K562 (cell line): ENCODE measurements around the gene TPI1. TPM values are rescaled to one million over a fixed set of nuclear protein-coding genes. Genes with fewer than 3 reads are reported as not detected.
A peak's percentile ranks its signal among the peaks of the same experiment; 100 is the strongest.

Experiments used
- ARID4B ChIP-seq: sonication (generic); formaldehyde crosslinking; IDR thresholded peaks from 2 replicates; pipeline ENCODE4 v1.8.0; 2022; ENCODE audit warnings: mild to moderate bottlenecking, missing genetic modification reagents
- DMBX1 ChIP-seq: fragments of 250-450 bp; sonication (Bioruptor Pico); IDR thresholded peaks from 2 replicates; pipeline ENCODE4 v1.8.0; 2022; ENCODE audit warnings: inconsistent platforms, mild to moderate bottlenecking, moderate library complexity, borderline replicate concordance
- EGR1 ChIP-seq: fragments of 450-650 bp; conservative IDR thresholded peaks from 2 replicates; pipeline ENCODE4 v1.6.1; 2017; ENCODE audit warnings: mild to moderate bottlenecking
- L3MBTL2 ChIP-seq: fragments of 450-650 bp; IDR thresholded peaks from 2 replicates; pipeline ENCODE4 v1.6.1; 2016; ENCODE audit warnings: mild to moderate bottlenecking, moderate library complexity
- MAX ChIP-seq: sonication (generic); formaldehyde crosslinking; IDR thresholded peaks from 2 replicates; pipeline ENCODE4 v1.9.0; 2022; ENCODE audit warnings: mild to moderate bottlenecking, missing genetic modification reagents
- MAZ ChIP-seq, 2 experiments: fragments of 450-650 bp in 1 of 2; sonication (generic) in 1 of 2; formaldehyde crosslinking; IDR thresholded peaks in 1 of 2; conservative IDR thresholded peaks in 1 of 2; 2 replicates each; pipeline versions ENCODE4 v1.4.0 to v1.5.0; 2020; ENCODE audit warnings: mild to moderate bottlenecking in 1 of 2, missing genetic modification reagents in 1 of 2
- MNT ChIP-seq, 2 experiments: fragments of 450-650 bp; conservative IDR thresholded peaks; 2 replicates each; pipeline ENCODE4 v1.6.1; 2017; ENCODE audit warnings: mild to moderate bottlenecking in 2 of 2, moderate library complexity in 2 of 2
- MYC ChIP-seq, 2 experiments: fragments of 250-450 bp in 1 of 2; sonication (Bioruptor Pico) in 1 of 2; IDR thresholded peaks; 2 replicates each; pipeline versions ENCODE4 v1.5.1 to v1.6.1; 2012 to 2021; ENCODE audit warnings: low read depth in 2 of 2, borderline replicate concordance in 1 of 2, improper control_type of control experiment in 1 of 2, low read length in 1 of 2, mild to moderate bottlenecking in 1 of 2, moderate library complexity in 1 of 2
- NRF1 ChIP-seq, 2 experiments: fragments of 450-650 bp; IDR thresholded peaks in 1 of 2; conservative IDR thresholded peaks in 1 of 2; 2 replicates each; pipeline ENCODE4 v1.6.1; 2014; ENCODE audit warnings: mild to moderate bottlenecking in 2 of 2
- PHF20 ChIP-seq: fragments of 450-650 bp; IDR thresholded peaks from 2 replicates; pipeline ENCODE4 v1.6.1; 2018; ENCODE audit not compliant: partially characterized antibody
- POLR2A ChIP-seq: fragments of 450-650 bp; conservative IDR thresholded peaks from 2 replicates; pipeline ENCODE4 v1.6.1; 2016
- RBFOX2 ChIP-seq: fragments of 200-400 bp; formaldehyde crosslinking; IDR thresholded peaks from 2 replicates; pipeline ENCODE4 v1.6.1; 2017; ENCODE audit warnings: low read depth, mild to moderate bottlenecking, low read length, moderate library complexity
- RBM25 ChIP-seq: fragments of 200-400 bp; formaldehyde crosslinking; IDR thresholded peaks from 2 replicates; pipeline ENCODE4 v1.6.1; 2018; ENCODE audit warnings: low read length, low read depth, moderate library complexity; ENCODE audit not compliant: severe bottlenecking
- RFX7 ChIP-seq: fragments of 250-450 bp; sonication (Bioruptor Pico); IDR thresholded peaks from 2 replicates; pipeline ENCODE4 v1.5.1; 2021; ENCODE audit warnings: mild to moderate bottlenecking
- TFAP4 ChIP-seq: sonication (generic); formaldehyde crosslinking; IDR thresholded peaks from 2 replicates; pipeline ENCODE4 v1.8.0; 2022; ENCODE audit warnings: missing genetic modification reagents, mild to moderate bottlenecking, moderate library complexity, borderline replicate concordance
- U2AF2 ChIP-seq: fragments of 200-400 bp; formaldehyde crosslinking; optimal IDR thresholded peaks from 2 replicates; pipeline ENCODE3; 2017; ENCODE audit warnings: low read depth, mild to moderate bottlenecking, low read length
- ZFP36 ChIP-seq: fragments of 150-350 bp; IDR thresholded peaks from 2 replicates; pipeline ENCODE4 v1.6.1; 2018; ENCODE audit warnings: low read length, low read depth; ENCODE audit not compliant: partially characterized antibody
- polyA plus RNA-seq, 8 experiments: library from polyadenylated mRNA; depleted of rRNA in 4 of 8; stranded (reverse) in 5 of 8; unstranded in 3 of 8; fragments of >200 nt; fragmentation: Nextera tagmentation in 2 of 8; fragmentation: Illumina TruSeq in 1 of 8; extraction: Ambion mirVana in 2 of 8; extraction: Trizol in 1 of 8; gene quantifications; 2 replicates each; pipeline versions ENCODE4 v1.2.1 to v1.2.3, GENCODE V29; 2011 to 2014; ENCODE audit warnings: inconsistent platforms in 1 of 8, missing spikeins in 1 of 8
- total RNA-seq, 7 experiments: library from RNA; depleted of rRNA in 6 of 7; stranded (reverse); fragments of >200 nt in 6 of 7; fragmentation: Illumina TruSeq in 2 of 7; extraction: Trizol in 2 of 7; gene quantifications; 2 replicates each; pipeline versions ENCODE4 v1.2.1 to v1.2.3, GENCODE V29; 2011 to 2021; ENCODE audit warnings: low replicate concordance in 1 of 7

The TPI1 gene
- total and polyA plus RNA-seq, 9 of the 15 experiments (the other 6 are each of a cell fraction or from before 2014, with no cell fraction given), result 662 to 4,971 (median 892) TPM

- TF ChIP-seq MNT (conservative IDR thresholded peaks at IDR 0.05), result peak in 1 of 2 experiments; percentile 36; a peak in 1 of 4 replicates
- no peak for TF ChIP-seq U2AF2
- peak in 1 of 2 experiments; percentile 23; a peak in 1 of 4 replicates for TF ChIP-seq MAZ (CRISPR knock-in tag; conservative IDR thresholded peaks at IDR 0.05 in 1 of 2, IDR thresholded peaks at IDR 0.05 in 1 of 2)
- TF ChIP-seq TFAP4 (CRISPR knock-in tag), result peak; percentile 35; the same call in 1 of the 2 replicates
- TF ChIP-seq RBFOX2, result peak; percentile 47; the same call in 1 of the 2 replicates
- no peak for TF ChIP-seq RFX7
- 0 out of 4 replicates have a peak, but pooled peaks have one; percentile 26 to 27 for TF ChIP-seq NRF1 (conservative IDR thresholded peaks at IDR 0.05 in 1 of 2, IDR thresholded peaks at IDR 0.05 in 1 of 2)
- TF ChIP-seq ARID4B (CRISPR knock-in tag), result 0 out of 2 replicates have a peak, but pooled peaks have one; percentile 16
- TF ChIP-seq ZFP36, result peak; percentile 38
- no peak for TF ChIP-seq DMBX1 (CRISPR knock-in tag)
- TF ChIP-seq MYC (IDR thresholded peaks at IDR 0.05; ENCODE audit: low read depth, low read length), result peak; percentile 67; the same call in 1 of the 2 replicates
- no peak for TF ChIP-seq MYC (CRISPR knock-in tag; IDR thresholded peaks at IDR 0.05; ENCODE audit: borderline replicate concordance, low read depth)
- peak; percentile 50; the same call in 1 of the 2 replicates for TF ChIP-seq POLR2A
- TF ChIP-seq L3MBTL2, result peak; percentile 57; the same call in 1 of the 2 replicates
- no peak for TF ChIP-seq RBM25
- TF ChIP-seq MAX (CRISPR knock-in tag), result peak; percentile 34
- peak; percentile 18 for TF ChIP-seq PHF20
- peak; percentile 89 for TF ChIP-seq EGR1
Observed at GRCh38 chr12:6827437-6827911, 39.9 kb upstream of the TPI1 start (continued).
